PC-9 (cell line): Measurements from ENCODE around the gene MAT2A. TPM values are rescaled to one million over a fixed set of nuclear protein-coding genes. Genes with fewer than 3 reads are reported as not detected.

Experiments used
- BruUV-seq: library from RNA; stranded (reverse); fragments of 400-500 nt; replicated peaks from 2 replicates; lab custom pipeline; 2021; lab: Mats Ljungman, UMichigan
- CTCF ChIA-PET: fragments of 300-600 bp; sonication (Branson Sonifier 250); formaldehyde crosslinking; loops from one replicate; lab custom pipeline; 2022; ENCODE audit warnings: antibody characterized with exemption; lab: Charles Lee
- POLR2A ChIA-PET: fragments of 300-600 bp; sonication (Branson Sonifier 250); formaldehyde crosslinking; loops from one replicate; lab custom pipeline; 2022; ENCODE audit warnings: antibody characterized with exemption; ENCODE audit not compliant: unreplicated experiment; lab: Charles Lee
- DNase-seq, 2 experiments: peaks; one replicate each; pipeline versions ENCODE4 v3.0.0 to v3.0.0-alpha.2; 2015 to 2022; ENCODE audit warnings: mixed read lengths in 1 of 2
- H2AFZ ChIP-seq: fragments of 200-600 bp; sonication (generic); 2 replicates; pipeline ENCODE4 v1.8.1; 2017; ENCODE audit warnings: antibody characterized with exemption
- H3F3A ChIP-seq: fragments of 200-600 bp; sonication (generic); 2 replicates; pipeline ENCODE4 v1.8.1; 2017; ENCODE audit warnings: antibody characterized with exemption, mild to moderate bottlenecking, low read depth; ENCODE audit not compliant: insufficient read depth
- H3K27ac ChIP-seq: fragments of 200-600 bp; sonication (generic); 2 replicates; pipeline ENCODE4 v1.6.1; 2016; ENCODE audit warnings: mixed run types
- H3K27me3 ChIP-seq: fragments of 200-600 bp; sonication (generic); 2 replicates; pipeline ENCODE4 v1.6.1; 2016; ENCODE audit warnings: low read depth, mixed run types; ENCODE audit not compliant: insufficient read depth
- H3K36me3 ChIP-seq: fragments of 200-600 bp; sonication (generic); 2 replicates; pipeline ENCODE4 v1.6.1; 2016; ENCODE audit warnings: low read depth, mixed run types
- H3K4me1 ChIP-seq: fragments of 200-600 bp; sonication (generic); replicated peaks from 2 replicates; pipeline ENCODE4 v1.6.1; 2016; ENCODE audit warnings: mixed run types; ENCODE audit not compliant: insufficient read depth
- H3K4me2 ChIP-seq: fragments of 200-600 bp; sonication (generic); 2 replicates; pipeline ENCODE4 v1.6.1; 2017; ENCODE audit warnings: mixed run types
- H3K4me3 ChIP-seq: fragments of 200-600 bp; sonication (generic); 2 replicates; pipeline ENCODE4 v1.6.1; 2016; ENCODE audit warnings: mixed run types
- H3K79me2 ChIP-seq: fragments of 200-600 bp; sonication (generic); 2 replicates; pipeline ENCODE4 v1.6.1; 2017; ENCODE audit warnings: low read depth, mixed run types
- H3K9me2 ChIP-seq: fragments of 200-600 bp; sonication (generic); 2 replicates; pipeline ENCODE4 v1.8.1; 2017; ENCODE audit warnings: mild to moderate bottlenecking; ENCODE audit not compliant: insufficient read depth
- H3K9me3 ChIP-seq: fragments of 200-600 bp; sonication (generic); 2 replicates; pipeline ENCODE4 v1.8.1; 2016; ENCODE audit warnings: low read depth; ENCODE audit not compliant: insufficient read depth
- H4K20me1 ChIP-seq: fragments of 200-600 bp; sonication (generic); 2 replicates; pipeline ENCODE4 v1.8.1; 2017; ENCODE audit not compliant: insufficient read depth
- CTCF ChIP-seq: fragments of 200-600 bp; sonication (generic); conservative IDR thresholded peaks from 2 replicates; pipeline ENCODE4 v1.6.1; 2017; ENCODE audit warnings: mixed run types, antibody characterized with exemption, mild to moderate bottlenecking, moderate library complexity
- EZH2 ChIP-seq: fragments of 200-600 bp; sonication (generic); IDR thresholded peaks from 2 replicates; pipeline ENCODE4 v1.8.0; 2017; ENCODE audit warnings: antibody characterized with exemption, low read depth
- intact Hi-C: fragments of 100-400 bp; cut with micrococcal nuclease; formaldehyde crosslinking; loops from one replicate; pipeline ENCODE4 v1.10.0; 2022; ENCODE audit not compliant: unreplicated experiment
- total RNA-seq: library from RNA; stranded (reverse); gene quantifications from 2 replicates; pipeline ENCODE4 v1.2.3, GENCODE V29; 2021

Gene MAT2A
- total RNA-seq, 1 experiment from 2014 or later = 206 TPM

DNA sequence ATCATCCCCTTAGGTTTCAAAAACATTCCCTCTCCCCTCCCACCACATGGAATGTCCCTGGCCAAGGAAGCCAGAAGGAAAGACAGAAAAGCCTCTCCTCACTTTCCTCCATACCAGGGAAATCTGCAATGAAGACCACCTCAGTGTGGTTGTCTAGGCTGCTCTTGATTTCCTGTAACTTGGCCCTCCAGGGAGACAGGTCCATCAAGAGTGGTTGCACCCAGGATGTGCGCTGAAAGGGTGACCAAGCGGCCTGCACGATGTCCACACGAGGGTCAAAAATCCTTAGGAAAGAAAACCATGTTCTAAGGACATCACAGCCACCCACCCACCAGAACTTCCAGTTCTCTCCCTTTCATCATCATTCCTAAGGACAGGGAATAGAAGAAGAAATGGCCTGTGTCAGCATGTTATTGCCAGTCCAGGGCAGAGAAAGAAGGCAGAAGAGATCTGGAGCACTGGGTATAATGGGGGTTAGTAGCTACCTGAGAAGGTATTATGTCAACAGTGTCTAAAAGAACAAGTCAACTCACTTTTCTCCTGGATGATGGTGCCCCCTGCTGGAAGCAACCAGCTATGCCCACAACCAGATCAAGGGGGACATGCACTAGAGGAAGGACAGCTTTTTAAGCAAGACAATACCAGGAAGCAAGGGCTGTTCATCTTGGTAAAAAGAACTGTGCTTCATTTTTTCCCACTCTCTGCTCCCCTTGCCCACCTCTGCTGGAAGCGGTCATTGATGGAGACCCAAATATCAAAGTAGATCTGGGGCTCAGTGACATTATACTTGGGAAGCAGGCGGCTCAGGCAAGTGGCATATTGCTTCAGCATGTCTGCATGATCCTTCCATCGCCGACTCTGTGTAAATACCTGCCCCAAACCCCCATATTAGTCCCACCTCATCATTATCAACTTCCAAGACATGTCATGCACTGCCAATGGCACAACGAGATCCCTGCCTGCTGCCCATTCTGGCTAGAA lies 13.0 kb downstream of the MAT2A start:
- intact Hi-C loops = loop anchor here (1.0 to 5.0 kb wide), 4 partner anchors 132 to 250 kb away; partner anchors contain the start of gene TGOLN2
- H3K27ac ChIP-seq = no peak overlapping the region
- CTCF ChIA-PET = interaction anchor here (0.6 to 1.6 kb wide), 7 partner anchors 12 to 251 kb away, joined by 3 to 16 read pairs (median 3); partner anchors contain the start of genes ELMOD3 and RETSAT

GRCh38 chr2:85553184-85553583 lies 14.2 kb downstream of the MAT2A start:
- no peak overlapping the region for H2AFZ ChIP-seq
- H3K9me3 ChIP-seq = no peaks in the 10 kb centered on the region
- H3K4me2 ChIP-seq = no peak overlapping the region
- ChIA-PET POLR2A (interaction anchor here (0.5 kb wide), 1 partner anchor 42 kb away, joined by 3 read pairs; the partner anchor contains the start of gene RNF181), CTCF (interaction anchor here (0.6 to 1.6 kb wide), 2 partner anchors 42 to 132 kb away, joined by 3 to 6 read pairs; partner anchors contain the start of gene RNF181)
- 0 out of 2 replicates have a peak, but pooled peaks cover 10% of the 10 kb centered on the region for H3K36me3 ChIP-seq
- no peaks in the 10 kb centered on the region for H4K20me1 ChIP-seq
- peaks cover 18% of the 10 kb centered on the region; the same call in 1 of the 2 replicates for H3F3A ChIP-seq
- H3K27ac ChIP-seq = no peak overlapping the region
- TF ChIP-seq EZH2 = no peak
- no peak for TF ChIP-seq CTCF
- DNase-seq = no peak
- no peaks in the 10 kb centered on the region for H3K27me3 ChIP-seq
- intact Hi-C loops = loop anchor here (5.0 kb wide), 2 partner anchors 226 to 251 kb away; partner anchors contain the start of gene TGOLN2
- no peaks in the 10 kb centered on the region for H3K9me2 ChIP-seq
- peaks cover 5% of the 10 kb centered on the region; the same call in 1 of the 2 replicates for H3K79me2 ChIP-seq
- no peak overlapping the region for H3K4me3 ChIP-seq
- no TSS peak for BruUV-seq
- H3K4me1 ChIP-seq = no peaks in the 10 kb centered on the region

More for the DNA sequence above, 13.0 kb downstream of the MAT2A start:
- TF ChIP-seq EZH2 (no peak), CTCF (peak; percentile 93)
- Histone ChIP-seq H3F3A (peaks cover 29% of the 10 kb centered on the region), H3K4me1 (no peaks in the 10 kb centered on the region), H3K27me3 (no peaks in the 10 kb centered on the region), H3K9me3 (no peaks in the 10 kb centered on the region), H2AFZ (no peak overlapping the region), H3K4me2 (no peak overlapping the region), H3K4me3 (no peak overlapping the region), H3K9me2 (no peaks in the 10 kb centered on the region), H4K20me1 (no peaks in the 10 kb centered on the region), H3K79me2 (no peaks in the 10 kb centered on the region), H3K36me3 (0 out of 2 replicates have a peak, but pooled peaks cover 5% of the 10 kb centered on the region)
- BruUV-seq = no TSS peak
- DNase-seq = peak; percentile 75 to 80
- POLR2A ChIA-PET = interaction anchor here (0.6 kb wide), 1 partner anchor 138 kb away, joined by 3 read pairs; no protein-coding TSS in a partner anchor

DNA sequence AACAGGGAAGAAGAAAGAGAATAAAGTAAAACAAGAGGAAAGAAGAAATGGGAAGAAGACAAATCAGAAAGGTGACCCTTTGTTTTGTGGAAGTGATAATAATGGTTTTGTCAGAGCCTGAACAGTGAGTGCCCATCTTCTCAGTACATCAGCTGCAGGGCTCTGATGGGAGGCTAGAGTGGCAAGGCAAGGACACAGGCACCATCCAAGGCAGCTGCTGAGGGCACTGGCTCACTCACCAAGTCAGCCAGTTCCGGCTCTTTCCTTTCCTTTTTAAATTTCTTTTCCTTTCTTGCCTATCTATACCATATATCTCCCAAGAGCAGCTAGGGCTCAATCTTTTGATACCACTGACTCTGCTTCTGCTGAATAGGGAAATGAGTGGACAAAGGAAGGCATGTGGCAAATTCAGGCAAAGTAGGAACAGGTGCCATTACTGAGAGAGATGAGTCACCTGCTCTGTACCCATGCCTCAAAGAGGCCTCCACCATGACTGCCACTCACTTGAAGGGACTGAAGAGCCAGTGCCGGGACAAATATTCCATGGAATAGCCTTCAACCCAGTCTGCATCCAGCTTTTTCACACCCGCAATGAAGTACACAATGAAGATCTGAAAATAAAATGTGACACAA lies 16.1 kb downstream of the MAT2A start:
- Histone ChIP-seq H3K4me2 (no peak overlapping the region), H3K9me2 (no peaks in the 10 kb centered on the region), H3F3A (peaks cover 5% of the 10 kb centered on the region; the same call in 1 of the 2 replicates), H4K20me1 (no peaks in the 10 kb centered on the region), H3K27ac (no peak overlapping the region), H2AFZ (no peak overlapping the region), H3K4me3 (no peak overlapping the region), H3K27me3 (no peaks in the 10 kb centered on the region), H3K36me3 (peaks cover 19% of the 10 kb centered on the region; the same call in 1 of the 2 replicates), H3K79me2 (peaks cover 23% of the 10 kb centered on the region), H3K9me3 (no peaks in the 10 kb centered on the region), H3K4me1 (peaks cover 4% of the 10 kb centered on the region)
- DNase-seq = no peak
- BruUV-seq = no TSS peak
- no peak for TF ChIP-seq EZH2
- CTCF ChIA-PET = no interaction called here
- POLR2A ChIA-PET = no interaction called here
- intact Hi-C loops = loop anchor here (5.0 kb wide), 2 partner anchors 228 to 253 kb away; partner anchors contain the start of gene TGOLN2
